ENCODE results near the gene LARGE1. TPM values are rescaled to one million over a fixed set of nuclear protein-coding genes. Genes with fewer than 3 reads are reported as not detected.

The LARGE1 gene
- total RNA-seq, 1 donor from 2014 or later = 29.5 TPM

GRCh38 chr22:33429281-33429680 is 491.0 kb downstream of the LARGE1 start:
- DNase-seq (ENCODE audit: extremely low spot score in 2 of 2) = no peak
- Histone ChIP-seq H3K36me3 (no peaks in the 10 kb centered on the region), H3K9me3 (no peaks in the 10 kb centered on the region), H3K27me3 (no peaks in the 10 kb centered on the region), H3K4me1 (no peaks in the 10 kb centered on the region), H3K27ac (no peak overlapping the region), H3K4me3 (no peak overlapping the region)
- TF ChIP-seq POLR2A (IDR thresholded peaks at IDR 0.05) (no peak), CTCF (IDR thresholded peaks at IDR 0.05) (no peak), POLR2AphosphoS5 (IDR thresholded peaks at IDR 0.05; ENCODE audit: insufficient read depth in 1 of 2, low read depth in 1 of 2) (no peak)
- intact Hi-C loops (cut with DNase I) = no loop called here

GRCh38 chr22:33427461-33427860 is 492.8 kb downstream of the LARGE1 start:
- no peak for DNase-seq (ENCODE audit: extremely low spot score in 2 of 2)
- H3K36me3 ChIP-seq = no peaks in the 10 kb centered on the region
- H3K4me1 ChIP-seq = no peaks in the 10 kb centered on the region
- intact Hi-C loops (cut with DNase I) = no loop called here
- no peak overlapping the region for H3K4me3 ChIP-seq
- H3K27me3 ChIP-seq = no peaks in the 10 kb centered on the region
- no peak overlapping the region for H3K27ac ChIP-seq
- TF ChIP-seq CTCF (IDR thresholded peaks at IDR 0.05) (no peak), POLR2A (IDR thresholded peaks at IDR 0.05) (no peak), POLR2AphosphoS5 (IDR thresholded peaks at IDR 0.05; ENCODE audit: insufficient read depth in 1 of 2, low read depth in 1 of 2) (no peak)
- H3K9me3 ChIP-seq = no peaks in the 10 kb centered on the region

- intact Hi-C loops (cut with DNase I) = no loop called here
- Histone ChIP-seq H3K27ac (no peak overlapping the region), H3K4me3 (no peak overlapping the region), H3K9me3 (no peaks in the 10 kb centered on the region), H3K27me3 (no peaks in the 10 kb centered on the region), H3K36me3 (no peaks in the 10 kb centered on the region), H3K4me1 (no peaks in the 10 kb centered on the region)
- no peak for TF ChIP-seq POLR2A (IDR thresholded peaks at IDR 0.05)
- no peak for TF ChIP-seq CTCF (IDR thresholded peaks at IDR 0.05)
- TF ChIP-seq POLR2AphosphoS5 (IDR thresholded peaks at IDR 0.05; ENCODE audit: insufficient read depth in 1 of 2, low read depth in 1 of 2) = no peak
- no peak for DNase-seq (ENCODE audit: extremely low spot score in 2 of 2)
These were observed 493.8 kb downstream of the LARGE1 start for GRCh38 chr22:33426451-33426850.

GRCh38 chr22:33421859-33422258 is 498.4 kb downstream of the LARGE1 start:
- Histone ChIP-seq H3K4me3 (no peak overlapping the region), H3K27me3 (no peaks in the 10 kb centered on the region), H3K36me3 (no peaks in the 10 kb centered on the region), H3K4me1 (no peaks in the 10 kb centered on the region), H3K27ac (no peak overlapping the region), H3K9me3 (no peaks in the 10 kb centered on the region)
- DNase-seq (ENCODE audit: extremely low spot score in 2 of 2) = no peak
- intact Hi-C loops (cut with DNase I) = no loop called here
- TF ChIP-seq POLR2AphosphoS5 (IDR thresholded peaks at IDR 0.05; ENCODE audit: insufficient read depth in 1 of 2, low read depth in 1 of 2) = no peak
- no peak for TF ChIP-seq POLR2A (IDR thresholded peaks at IDR 0.05)
- TF ChIP-seq CTCF (IDR thresholded peaks at IDR 0.05) = no peak

- no peak for TF ChIP-seq POLR2AphosphoS5 (IDR thresholded peaks at IDR 0.05; ENCODE audit: insufficient read depth in 1 of 2, low read depth in 1 of 2)
- H3K9me3 ChIP-seq = no peaks in the 10 kb centered on the region
- H3K27me3 ChIP-seq = no peaks in the 10 kb centered on the region
- no peak overlapping the region for H3K4me3 ChIP-seq
- intact Hi-C loops (cut with DNase I) = no loop called here
- no peak for DNase-seq (ENCODE audit: extremely low spot score in 2 of 2)
- H3K4me1 ChIP-seq = no peaks in the 10 kb centered on the region
- no peak overlapping the region for H3K27ac ChIP-seq
- H3K36me3 ChIP-seq = no peaks in the 10 kb centered on the region
These were observed 501.8 kb downstream of the LARGE1 start for GRCh38 chr22:33418484-33418883.

- DNase-seq (ENCODE audit: extremely low spot score in 2 of 2) = no peak
- Histone ChIP-seq H3K27ac (no peak overlapping the region), H3K4me1 (no peaks in the 10 kb centered on the region), H3K9me3 (no peaks in the 10 kb centered on the region), H3K36me3 (no peaks in the 10 kb centered on the region), H3K4me3 (no peak overlapping the region), H3K27me3 (no peaks in the 10 kb centered on the region)
- intact Hi-C loops (cut with DNase I) = no loop called here
- no peak for TF ChIP-seq POLR2A (IDR thresholded peaks at IDR 0.05)
- TF ChIP-seq POLR2AphosphoS5 (IDR thresholded peaks at IDR 0.05; ENCODE audit: insufficient read depth in 1 of 2, low read depth in 1 of 2) = no peak
- no peak for TF ChIP-seq CTCF (IDR thresholded peaks at IDR 0.05)
These were observed 504.9 kb downstream of the LARGE1 start for GRCh38 chr22:33415401-33415800.
